Stimulated activated CD8-positive, alpha-beta memory T cell treated with anti-CD3 and anti-CD28 coated beads, Interleukin-7, amount 100 ng/mL, for 1 hour (primary cell): Measurements from ENCODE around the gene SERPINB1.
"Not testable (repeated sequence)": the region's sequence is repeated elsewhere in the genome, so short reads cannot be mapped to it uniquely, and the experiment has no call there.

Experiments
- DNase-seq, 2 donors: peaks; one replicate each; pipeline ENCODE4 v3.0.0-alpha.2; 2020; ENCODE audit warnings: low read depth in 2 of 2

SERPINB1 gene

DNA sequence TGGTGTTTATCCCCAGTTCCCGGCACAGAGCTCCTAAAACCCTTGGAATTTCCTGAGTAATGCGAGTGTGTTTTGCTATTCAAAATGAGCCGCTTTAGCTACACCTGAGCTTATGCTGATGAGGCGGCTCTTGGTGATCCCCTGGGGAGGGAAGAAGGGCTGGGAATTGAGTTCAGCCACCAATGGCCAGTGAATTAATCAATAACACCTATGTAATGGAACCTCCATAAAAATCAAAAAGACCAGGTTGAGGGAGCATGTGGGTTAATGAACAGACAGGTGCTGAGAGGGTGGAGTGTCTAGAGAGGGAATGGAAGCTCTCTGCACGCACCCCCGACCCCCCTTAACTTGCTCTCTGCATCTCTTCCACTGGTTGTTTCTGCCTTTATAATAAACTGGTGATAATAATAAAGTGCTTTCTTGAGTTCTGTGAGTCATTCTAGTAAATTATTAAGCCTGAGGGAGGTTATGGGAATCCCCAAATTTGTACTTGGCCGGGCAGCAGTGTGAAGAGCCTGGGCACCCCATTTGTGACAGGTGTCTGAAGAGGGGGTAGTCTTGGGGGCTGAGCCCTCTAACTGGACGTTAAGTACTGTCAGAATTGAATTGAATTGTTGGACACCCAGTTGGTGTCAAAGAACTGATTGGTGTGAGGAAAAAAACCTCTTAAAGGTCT lies 24.6 kb upstream of the SERPINB1 start:
- no peak for DNase-seq

DNA sequence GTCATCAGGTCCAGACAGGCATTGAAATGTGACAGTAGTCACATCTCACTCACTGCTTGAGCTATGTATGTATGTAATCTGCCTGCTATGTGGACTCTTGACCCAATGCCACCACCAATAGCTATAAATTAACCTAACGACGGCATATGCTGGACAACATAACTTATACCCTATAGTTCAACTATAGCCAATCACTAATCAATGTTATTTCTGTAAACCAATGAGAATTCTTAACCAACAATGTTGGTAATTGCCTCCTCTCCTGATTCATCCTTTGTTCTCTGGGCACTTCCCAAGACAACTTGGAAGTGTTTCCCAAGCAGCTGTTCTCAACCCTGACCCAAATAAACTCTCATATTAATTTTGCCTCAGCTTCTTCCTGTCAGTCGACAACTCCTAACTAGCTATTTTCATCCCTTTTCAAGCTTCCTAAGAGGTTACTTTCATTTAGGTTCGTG lies 24.1 kb upstream of the SERPINB1 start:
- no peak for DNase-seq

DNA sequence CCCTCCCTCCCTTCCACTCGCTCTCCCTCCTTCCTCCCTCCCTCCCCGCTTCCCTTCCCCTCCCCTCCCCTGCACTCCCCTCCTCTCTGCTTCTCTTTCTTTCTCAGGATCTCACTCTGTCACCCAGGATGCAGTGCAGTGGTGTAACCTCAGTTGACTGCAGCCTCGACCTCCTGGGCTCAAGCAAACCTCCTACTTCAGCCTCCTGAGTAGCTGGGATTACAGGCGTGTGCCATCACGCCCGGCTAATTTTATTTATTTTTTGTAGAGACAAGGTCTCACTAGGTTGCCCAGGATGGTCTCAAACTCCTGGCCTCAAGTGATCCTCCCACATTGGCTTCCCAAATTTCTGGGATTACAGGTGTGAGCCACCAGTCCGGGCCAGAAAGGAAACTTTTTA lies 23.6 kb upstream of the SERPINB1 start:
- no peak for DNase-seq

DNA sequence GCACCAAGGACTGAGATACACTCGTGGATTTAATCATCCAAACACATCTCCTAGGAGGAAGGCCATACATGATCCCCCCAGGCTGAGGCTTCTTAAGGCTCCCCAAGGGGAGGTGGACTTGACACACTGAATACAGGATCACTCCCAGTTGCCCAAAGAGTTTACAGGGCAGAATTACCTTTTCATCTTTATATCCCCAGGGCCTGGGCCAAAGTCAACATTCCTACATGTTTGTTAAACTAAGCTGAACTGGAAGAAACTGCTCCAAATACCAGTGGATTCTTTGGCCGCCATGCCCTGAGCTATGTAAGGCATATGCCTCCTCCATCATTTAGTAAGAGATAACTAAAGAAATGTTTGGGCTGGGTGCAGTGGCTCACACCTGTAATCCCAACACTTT lies 22.2 kb upstream of the SERPINB1 start:
- DNase-seq, result no peak

DNA sequence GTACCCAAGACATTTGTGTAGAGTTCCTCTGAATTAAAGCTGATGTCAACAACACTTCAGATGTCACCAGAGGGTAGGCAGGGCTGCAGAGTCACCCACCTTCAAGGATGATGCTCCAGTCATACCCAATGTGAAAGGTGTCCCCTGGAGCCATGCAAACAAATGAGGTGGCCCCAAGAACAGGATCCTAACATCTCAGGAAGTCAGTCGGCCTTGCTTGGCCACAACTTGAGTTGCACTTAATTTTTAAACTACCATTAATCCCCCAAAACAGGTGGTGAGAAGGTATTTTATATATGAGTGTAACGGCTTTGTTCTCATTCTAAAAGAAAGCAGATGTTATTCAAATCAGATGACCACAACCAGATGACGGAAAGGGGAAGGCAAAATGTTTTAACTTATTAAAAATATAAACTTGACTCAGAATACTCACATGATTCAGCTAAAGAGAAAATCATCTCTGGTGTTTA lies 21.1 kb upstream of the SERPINB1 start:
- DNase-seq, result no peak

DNA sequence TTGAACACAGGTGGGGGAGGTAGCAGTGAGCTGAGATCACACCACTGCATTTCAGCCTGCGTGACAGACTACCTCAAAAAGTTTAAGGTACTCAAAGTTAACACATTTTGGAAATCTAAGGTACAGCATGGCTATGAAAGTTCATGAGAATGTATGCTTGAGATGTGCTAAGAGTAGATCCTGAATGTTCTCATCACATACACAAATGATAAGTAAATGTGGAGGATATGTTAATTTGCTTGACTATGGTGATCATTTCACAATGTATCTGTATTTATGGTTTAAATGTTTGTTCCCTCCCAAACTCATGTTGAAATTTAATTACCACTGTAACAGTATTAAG lies 20.1 kb upstream of the SERPINB1 start:
- no peak for DNase-seq

DNA sequence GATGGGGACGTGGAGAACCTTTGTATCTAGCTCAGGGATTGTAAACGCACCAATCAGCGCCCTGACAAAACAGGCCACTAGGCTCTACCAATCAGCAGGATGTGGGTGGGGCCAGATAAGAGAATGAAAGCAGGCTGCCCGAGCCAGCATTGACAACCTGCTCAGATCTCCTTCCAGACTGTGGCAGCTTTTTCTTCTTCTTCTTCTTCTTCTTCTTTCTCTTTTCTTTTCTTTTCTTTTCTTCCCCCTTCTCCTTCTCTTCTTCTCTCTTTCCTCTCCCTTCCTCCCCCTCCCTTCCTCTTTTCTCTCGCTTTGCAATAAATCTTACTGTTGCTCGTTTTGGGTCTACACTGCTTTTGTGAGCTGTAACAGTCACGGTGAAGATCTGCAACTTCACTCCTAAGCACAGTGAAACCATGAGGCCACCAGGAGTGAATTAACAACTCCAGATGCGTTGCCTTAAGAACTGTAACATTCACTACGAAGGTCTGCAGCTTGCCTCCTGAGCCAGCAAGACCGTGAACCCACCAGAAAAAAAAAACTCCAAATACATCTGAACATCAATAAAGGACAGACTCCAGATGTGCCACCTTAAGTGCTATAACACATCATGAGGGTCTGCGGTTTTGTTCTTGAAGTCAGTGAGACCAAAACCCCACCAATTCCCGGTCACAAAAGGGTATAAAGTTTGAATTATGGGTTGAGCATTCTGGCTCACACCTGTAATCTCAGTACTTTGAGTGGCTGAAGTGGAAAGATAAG lies 19.6 kb upstream of the SERPINB1 start:
- no peak for DNase-seq

DNA sequence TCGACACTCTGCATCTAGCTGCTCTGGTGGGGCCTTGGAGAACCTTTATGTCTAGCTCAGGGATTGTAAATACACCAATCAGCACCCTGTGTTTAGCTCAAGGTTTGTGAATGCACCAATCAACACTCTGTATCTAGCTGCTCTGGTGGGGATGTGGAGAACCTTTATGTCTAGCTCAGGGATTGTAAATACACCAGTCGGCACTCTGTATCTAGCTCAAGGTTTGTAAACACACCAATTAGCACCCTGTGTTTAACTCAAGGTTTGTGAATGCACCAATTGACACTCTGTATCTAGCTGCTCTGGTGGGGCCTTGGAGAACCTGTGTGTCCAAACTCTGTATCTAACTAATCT lies 19.0 kb upstream of the SERPINB1 start:
- not testable (repeated sequence) for DNase-seq

DNA sequence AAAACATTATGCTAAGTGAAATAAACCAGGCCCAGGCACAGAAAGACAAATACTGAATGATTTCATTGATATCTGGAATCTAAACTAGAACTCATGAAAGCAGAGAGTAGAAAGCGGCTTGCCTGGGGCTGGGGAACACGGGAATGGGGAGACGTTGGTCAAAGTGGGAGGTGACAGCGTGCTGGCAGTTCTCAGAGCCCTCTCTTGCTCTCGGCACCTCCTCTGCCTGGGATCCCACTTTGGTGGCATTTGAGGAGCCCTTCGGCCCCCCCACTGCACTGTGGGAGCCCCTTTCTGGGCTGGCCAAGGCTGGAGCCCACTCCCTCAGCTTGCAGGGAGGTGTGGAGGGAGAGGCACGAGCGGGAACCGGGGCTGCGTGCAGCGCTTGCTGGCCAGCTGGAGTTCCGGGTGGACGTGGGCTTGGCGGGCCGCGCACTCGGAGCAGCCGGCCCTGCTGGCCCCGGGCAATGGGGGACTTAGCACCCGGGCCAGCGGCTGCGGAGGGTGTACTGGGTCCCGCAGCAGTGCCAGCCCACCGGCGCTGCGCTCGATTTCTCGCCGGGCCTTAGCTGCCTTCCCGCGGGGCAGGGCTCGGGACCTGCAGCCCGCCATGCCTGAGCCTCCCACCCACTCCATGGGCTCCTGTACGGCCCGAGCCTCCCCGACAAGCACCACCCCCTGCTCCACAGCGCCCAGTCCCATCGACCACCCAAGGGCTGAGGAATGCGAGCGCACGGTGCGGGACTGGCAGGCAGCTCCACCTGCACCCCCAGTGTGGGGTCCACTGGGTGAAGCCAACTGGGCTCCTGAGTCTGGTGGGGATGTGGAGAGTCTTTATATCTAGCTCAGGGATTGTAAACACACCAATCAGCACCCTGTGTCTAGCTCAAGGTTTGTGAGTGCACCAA lies 18.4 kb upstream of the SERPINB1 start:
- not testable (repeated sequence) for DNase-seq

DNA sequence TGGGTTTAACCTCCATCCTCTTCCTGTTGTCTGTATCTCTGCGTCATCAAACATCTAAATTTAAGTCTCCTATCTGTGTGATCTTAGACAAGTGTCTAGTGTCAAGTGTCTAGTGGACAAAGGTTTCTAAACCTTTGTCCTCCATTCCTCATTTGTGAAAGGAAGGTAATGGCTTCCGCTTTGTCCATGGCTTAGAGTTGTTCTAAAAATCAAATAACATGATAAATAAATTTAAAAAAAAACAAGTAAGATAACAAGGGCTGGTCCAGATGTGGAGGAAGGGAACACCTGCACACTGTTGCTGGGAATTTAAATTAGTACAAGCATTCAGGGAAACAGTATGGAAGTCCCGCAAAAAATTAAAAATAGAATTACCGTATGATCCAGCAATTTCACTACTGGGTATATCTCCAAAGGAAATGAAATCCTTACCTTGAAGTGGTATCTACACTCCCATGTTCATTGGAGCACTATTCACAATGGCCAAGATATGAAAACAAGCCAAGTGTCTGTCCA lies 17.6 kb upstream of the SERPINB1 start:
- DNase-seq, result no peak

DNA sequence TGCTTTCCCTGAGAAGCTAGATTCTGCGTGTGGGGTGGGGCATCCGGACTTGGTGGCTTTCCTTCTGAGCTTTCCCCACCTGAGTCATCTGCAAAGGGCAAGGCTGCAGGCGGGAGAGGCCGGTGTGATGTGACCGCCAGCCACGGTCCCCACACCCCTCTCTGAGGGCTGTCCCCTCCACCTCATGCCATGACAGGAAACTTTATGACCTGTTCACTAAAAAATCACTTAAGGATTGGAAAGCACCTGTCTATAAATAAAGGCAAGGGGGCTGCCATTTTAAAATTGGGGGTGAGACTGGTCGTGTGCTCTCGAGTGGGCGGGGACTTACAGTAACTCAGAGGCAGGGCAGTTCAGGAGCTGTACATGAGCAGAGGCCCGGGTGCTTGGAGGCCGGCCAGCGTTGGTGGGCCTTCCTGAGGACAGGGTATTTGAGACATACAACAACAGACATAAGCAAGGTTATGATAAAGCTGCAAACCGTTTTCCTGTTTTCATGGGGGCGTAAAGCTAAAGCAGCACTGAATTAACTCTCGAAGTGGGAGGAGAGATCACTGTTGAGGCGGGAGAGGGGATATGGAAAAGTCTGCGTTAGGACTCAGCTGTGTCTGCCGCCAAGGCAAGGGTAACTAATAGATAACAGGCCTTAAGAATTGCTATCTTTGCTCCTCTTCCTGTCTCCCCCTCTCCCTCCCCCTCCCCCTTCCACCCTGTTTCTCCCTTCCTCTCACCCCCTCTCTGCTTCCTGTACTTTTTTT lies 16.1 kb upstream of the SERPINB1 start:
- DNase-seq, result peak; percentile 39 to 49

DNA sequence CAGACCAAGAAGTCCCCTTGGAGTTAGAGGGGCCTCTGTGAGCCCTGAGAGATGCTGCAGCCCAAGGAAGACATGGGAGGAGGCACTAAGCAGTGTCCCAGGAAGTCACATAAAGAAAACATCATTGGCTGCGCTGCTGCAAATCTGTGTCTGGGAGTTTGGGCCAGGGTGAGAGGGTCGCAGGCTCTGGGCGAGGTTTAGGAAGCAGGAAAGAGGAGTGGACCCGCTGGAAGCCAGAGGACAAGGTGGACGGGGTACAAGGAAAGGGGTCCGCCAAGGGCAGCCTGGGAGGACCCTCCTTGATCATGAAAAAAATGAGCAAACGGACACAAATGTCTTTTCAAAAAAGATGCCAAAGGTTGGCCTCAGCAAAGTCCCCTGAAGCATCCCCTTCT lies 15.5 kb upstream of the SERPINB1 start:
- DNase-seq, result no peak

DNA sequence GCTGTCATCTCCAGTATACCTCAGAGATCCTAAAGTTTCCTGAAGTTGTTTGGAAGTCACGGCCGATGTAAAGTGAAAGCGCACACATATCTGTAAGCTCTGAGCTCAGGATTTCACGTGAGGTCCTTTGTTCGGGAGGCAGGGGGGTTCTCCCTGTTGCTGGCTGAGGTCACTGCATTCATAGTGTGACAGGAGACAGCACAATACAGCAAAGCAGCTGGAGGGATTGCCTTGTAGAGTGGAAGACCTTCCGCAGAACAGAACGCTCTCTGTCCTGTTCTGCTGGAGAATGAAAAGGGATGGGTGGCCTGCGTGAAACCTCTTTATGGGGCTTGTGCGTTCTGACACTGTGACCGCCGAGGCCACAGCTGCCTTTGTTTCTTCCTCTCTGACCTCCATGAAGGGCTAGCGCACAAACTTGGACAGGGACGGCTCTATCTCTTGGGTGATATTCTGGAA lies 13.4 kb upstream of the SERPINB1 start:
- no peak for DNase-seq

DNA sequence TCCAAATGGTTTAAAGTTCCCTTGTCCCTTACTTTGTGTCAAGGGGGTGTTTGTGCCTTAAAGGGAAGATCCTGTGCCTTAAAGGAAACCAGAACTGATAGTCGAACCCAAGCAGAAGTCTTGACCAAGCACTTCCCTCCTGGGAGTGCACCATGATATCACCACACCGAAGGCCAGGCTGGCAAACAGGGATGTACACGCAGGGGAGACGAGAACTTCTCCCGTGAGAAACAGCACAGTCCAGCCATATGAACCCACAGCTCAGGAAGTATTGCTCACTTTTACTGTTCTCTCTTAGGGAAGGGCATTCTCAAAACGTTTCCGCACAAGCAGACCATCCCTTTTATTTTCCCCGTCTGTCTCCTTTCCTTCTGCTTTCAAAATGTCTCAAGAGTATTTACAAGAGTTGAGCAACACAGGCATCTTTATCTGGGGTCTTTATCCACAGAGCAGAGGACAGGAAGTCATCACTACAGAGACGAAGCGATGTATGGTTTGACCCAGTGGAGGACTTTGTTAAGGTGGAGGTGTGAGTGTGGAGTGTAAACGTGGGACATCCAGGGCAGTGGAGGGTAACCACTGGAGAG lies 12.8 kb upstream of the SERPINB1 start:
- DNase-seq, result no peak

DNA sequence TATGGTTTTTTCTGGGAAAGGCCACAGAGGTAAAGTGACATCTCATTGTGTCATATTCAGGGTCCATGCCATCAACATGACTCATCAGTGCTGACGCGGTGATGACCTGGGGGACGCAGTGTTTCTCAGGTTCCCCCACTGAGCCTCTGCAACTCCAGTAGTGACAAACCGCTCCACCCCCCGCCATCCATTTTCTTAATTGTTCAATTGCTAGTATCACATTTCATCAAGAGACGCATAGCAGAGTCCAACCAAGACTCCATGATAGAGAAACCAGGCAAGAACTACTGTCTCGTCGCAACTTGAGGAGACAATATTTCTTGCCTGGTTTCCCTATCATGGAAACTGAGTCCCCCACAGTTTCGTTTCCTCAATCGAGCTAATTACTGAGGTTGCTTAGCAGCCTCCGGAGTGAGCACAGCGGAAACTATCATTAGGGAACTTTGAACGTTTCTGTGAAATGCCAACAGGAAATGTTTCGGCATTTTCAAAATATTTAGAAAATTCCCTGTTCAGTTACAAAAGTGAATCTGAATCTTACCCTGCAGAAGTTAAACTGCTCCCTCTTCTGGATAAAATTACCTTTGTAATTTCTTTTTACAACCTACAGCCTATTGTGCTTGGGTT lies 12.2 kb upstream of the SERPINB1 start:
- peak; percentile 52 to 57 for DNase-seq

DNA sequence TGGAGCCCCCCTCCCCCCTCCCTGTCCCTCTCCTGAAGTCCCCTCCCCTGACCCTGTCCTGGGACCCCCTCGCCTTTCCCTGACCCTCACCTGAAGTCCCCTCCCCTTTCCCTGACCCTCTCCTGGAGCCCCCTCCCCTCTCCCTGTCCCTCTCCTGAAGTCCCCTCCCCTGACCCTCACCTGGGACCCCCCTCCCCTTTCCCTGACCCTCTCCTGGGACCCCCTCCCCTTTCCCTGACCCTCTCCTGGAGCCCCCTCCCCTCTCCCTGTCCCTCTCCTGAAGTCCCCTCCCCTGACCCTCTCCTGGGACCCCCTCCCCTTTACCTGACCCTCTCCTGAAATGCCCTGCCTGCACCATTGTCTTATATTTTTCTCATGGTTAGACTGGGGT lies 11.7 kb upstream of the SERPINB1 start:
- not testable (repeated sequence) for DNase-seq

DNA sequence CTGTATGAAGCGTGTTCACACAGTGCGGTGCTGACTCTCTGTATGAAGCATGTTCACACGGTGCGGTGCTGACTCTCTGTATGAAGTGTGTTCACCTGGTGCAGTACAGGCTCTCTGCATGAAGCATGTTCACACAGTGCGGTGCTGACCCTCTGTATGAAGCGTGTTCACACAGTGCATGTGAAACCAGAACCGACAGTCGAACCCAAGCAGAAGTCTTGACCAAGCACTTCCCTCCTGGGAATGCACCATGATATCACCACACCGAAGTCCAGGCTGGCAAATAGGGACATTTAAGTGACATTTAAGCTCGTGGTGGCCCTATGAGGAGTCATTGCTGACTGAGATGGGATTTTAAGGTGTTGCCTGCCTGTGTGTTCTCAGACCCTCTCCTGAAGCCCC lies 11.3 kb upstream of the SERPINB1 start:
- DNase-seq, result no peak

DNA sequence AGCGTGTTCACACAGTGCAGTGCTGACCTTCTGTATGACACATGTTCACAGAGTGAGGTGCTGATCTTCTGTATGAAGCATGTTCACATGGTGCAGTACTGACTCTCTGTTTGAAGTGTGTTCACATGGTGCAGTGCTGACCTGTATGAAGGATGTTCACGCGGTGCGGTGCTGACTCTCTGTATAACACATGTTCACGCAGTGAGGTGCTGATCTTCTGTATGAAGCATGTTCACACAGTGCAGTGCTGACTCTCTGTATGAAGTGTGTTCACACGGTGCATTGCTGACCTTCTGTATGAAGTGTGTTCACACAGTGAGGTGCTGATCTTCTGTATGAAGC lies 10.8 kb upstream of the SERPINB1 start:
- DNase-seq, result no peak

DNA sequence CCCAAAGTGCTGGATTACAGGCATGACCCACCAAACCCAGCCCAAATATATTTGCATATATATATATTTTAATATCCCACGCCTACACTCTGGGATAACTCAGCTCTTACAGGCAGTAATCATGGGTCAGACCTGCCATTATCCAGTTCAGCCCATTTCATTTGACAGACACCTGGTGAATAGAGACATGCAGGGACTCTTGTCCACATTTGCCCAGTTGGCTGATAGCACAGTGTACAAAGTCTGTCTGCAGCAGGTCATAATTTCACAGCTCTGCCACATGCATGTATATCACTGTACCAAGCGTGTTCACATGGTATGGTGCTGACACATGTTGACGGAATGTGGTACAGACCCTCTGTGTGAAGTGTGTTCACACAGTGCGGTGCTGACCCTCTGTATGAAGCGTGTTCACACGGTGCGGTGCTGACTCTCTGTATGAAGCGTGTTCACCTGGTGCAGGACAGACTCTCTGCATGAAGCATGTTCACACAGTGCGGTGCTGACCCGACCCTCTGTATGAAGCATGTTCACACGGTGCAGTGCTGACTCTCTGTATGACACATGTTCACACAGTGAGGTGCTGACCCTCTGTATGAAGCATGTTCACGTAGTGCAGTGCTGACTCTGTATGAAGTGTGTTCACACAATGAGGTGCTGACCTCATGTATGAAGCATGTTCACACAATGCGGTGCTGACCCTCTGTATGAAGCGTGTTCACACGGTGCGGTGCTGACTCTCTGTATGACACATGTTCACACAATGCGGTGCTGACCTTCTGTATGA lies 10.3 kb upstream of the SERPINB1 start:
- no peak for DNase-seq
